Loucy (cell line): ENCODE measurements around the gene CDH13.

Source experiments
- EZH2phosphoT487 ChIP-seq: fragments of 200-600 bp; IDR thresholded peaks from 2 replicates; pipeline ENCODE4 v1.6.1; 2018; ENCODE audit warnings: antibody characterized with exemption, mild to moderate bottlenecking, moderate library complexity, borderline replicate concordance
- TF ChIP-seq, protein P1 (sequence below): fragments of 200-600 bp; sonication (generic); conservative IDR thresholded peaks from 2 replicates; pipeline ENCODE4 v1.5.1; 2014; ENCODE audit warnings: mild to moderate bottlenecking, antibody characterized with exemption, low read length

DNA sequence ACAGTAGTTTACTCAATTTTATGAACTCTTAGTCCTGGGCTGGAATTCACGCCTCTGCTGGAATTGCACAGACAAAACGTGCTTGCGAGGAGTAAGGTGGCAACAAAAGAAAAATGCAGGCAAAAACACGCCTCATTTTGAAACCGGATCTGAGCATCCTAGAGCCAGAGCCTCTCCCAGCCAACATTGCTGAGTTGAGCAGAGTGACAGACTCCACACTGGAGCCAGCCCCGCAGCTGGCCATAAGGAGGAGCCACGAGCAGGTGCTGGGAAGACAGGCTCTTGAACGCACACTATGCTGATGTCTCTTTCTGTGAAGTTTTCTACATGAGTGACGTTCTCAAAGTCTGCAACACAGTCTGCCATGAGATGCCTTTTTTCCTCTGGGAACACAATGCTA is 1166.4 kb downstream of the CDH13 start:
- TF ChIP-seq, protein P1, sequence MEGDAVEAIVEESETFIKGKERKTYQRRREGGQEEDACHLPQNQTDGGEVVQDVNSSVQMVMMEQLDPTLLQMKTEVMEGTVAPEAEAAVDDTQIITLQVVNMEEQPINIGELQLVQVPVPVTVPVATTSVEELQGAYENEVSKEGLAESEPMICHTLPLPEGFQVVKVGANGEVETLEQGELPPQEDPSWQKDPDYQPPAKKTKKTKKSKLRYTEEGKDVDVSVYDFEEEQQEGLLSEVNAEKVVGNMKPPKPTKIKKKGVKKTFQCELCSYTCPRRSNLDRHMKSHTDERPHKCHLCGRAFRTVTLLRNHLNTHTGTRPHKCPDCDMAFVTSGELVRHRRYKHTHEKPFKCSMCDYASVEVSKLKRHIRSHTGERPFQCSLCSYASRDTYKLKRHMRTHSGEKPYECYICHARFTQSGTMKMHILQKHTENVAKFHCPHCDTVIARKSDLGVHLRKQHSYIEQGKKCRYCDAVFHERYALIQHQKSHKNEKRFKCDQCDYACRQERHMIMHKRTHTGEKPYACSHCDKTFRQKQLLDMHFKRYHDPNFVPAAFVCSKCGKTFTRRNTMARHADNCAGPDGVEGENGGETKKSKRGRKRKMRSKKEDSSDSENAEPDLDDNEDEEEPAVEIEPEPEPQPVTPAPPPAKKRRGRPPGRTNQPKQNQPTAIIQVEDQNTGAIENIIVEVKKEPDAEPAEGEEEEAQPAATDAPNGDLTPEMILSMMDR = no peak
- TF ChIP-seq EZH2phosphoT487 = no peak
